SU-DHL-6 (cell line): ENCODE results near the gene C1QB.

Experiments used
- H2AFZ ChIP-seq: fragments of 200-600 bp; sonication (generic); 2 replicates; pipeline ENCODE4 v1.6.1; 2014; ENCODE audit warnings: low read depth, mild to moderate bottlenecking, moderate library complexity, mixed read lengths, antibody characterized with exemption, low read length; ENCODE audit not compliant: severe bottlenecking
- H3F3A ChIP-seq: fragments of 200-600 bp; shearing (Covaris generic); 2 replicates; pipeline ENCODE4 v1.6.0; 2016; ENCODE audit warnings: antibody characterized with exemption, mild to moderate bottlenecking; ENCODE audit not compliant: insufficient read depth
- H3K27ac ChIP-seq: fragments of 200-600 bp; sonication (generic); 2 replicates; pipeline ENCODE4 v1.5.1; 2016; ENCODE audit warnings: low read depth, mild to moderate bottlenecking, low read length, moderate library complexity, mixed read lengths
- H3K27me3 ChIP-seq: fragments of 200-600 bp; sonication (generic), shearing (Covaris generic); 2 replicates; pipeline ENCODE4 v1.6.0; 2014; ENCODE audit warnings: mild to moderate bottlenecking, low read length
- H3K36me3 ChIP-seq: fragments of 200-600 bp; sonication (generic); 2 replicates; pipeline ENCODE4 v1.6.1; 2014; ENCODE audit warnings: mild to moderate bottlenecking, low read length, mixed read lengths
- H3K4me2 ChIP-seq: fragments of 300-600, 200-600 bp; shearing (Covaris generic), sonication (generic); 2 replicates; pipeline ENCODE4 v1.6.0; 2014; ENCODE audit warnings: low read length, low read depth, mild to moderate bottlenecking; ENCODE audit not compliant: poor library complexity, severe bottlenecking
- H3K4me3 ChIP-seq: fragments of 200-600 bp; sonication (generic); 2 replicates; pipeline ENCODE4 v1.5.1; 2014; ENCODE audit warnings: antibody characterized with exemption, low read length, mild to moderate bottlenecking, mixed read lengths; ENCODE audit not compliant: insufficient read depth, poor library complexity, severe bottlenecking
- H3K79me2 ChIP-seq: fragments of 200-600 bp; sonication (generic); 2 replicates; pipeline ENCODE4 v1.6.1; 2014; ENCODE audit warnings: mild to moderate bottlenecking, low read length, moderate library complexity; ENCODE audit not compliant: insufficient read depth
- H3K9ac ChIP-seq: fragments of 200-600 bp; sonication (generic); 2 replicates; pipeline ENCODE4 v1.7.0; 2014; ENCODE audit warnings: mild to moderate bottlenecking, low read length
- H3K9me2 ChIP-seq: fragments of 200-600 bp; sonication (generic); replicated peaks from 2 replicates; pipeline ENCODE4 v1.6.1; 2014; ENCODE audit warnings: low read length; ENCODE audit not compliant: insufficient read depth
- H3K9me3 ChIP-seq: fragments of 200-600 bp; sonication (generic); 2 replicates; pipeline ENCODE4 v1.6.1; 2014; ENCODE audit warnings: low read length, mixed read lengths; ENCODE audit not compliant: insufficient read depth
- H4K20me1 ChIP-seq: fragments of 200-600 bp; sonication (generic); 2 replicates; pipeline ENCODE4 v1.6.1; 2014; ENCODE audit warnings: low read depth, mild to moderate bottlenecking, antibody characterized with exemption, low read length, moderate library complexity, mixed read lengths
- EZH2phosphoT487 ChIP-seq: fragments of 200-600 bp; sonication (generic), shearing (Covaris generic); conservative IDR thresholded peaks from 2 replicates; pipeline ENCODE4 v1.6.1; 2018; ENCODE audit warnings: mild to moderate bottlenecking, antibody characterized with exemption, low read length, moderate library complexity, mixed read lengths
- TF ChIP-seq, protein P1 (sequence below): fragments of 200-600 bp; sonication (generic); IDR thresholded peaks from one replicate; pipeline ENCODE4 v1.5.1; 2017; ENCODE audit warnings: antibody characterized with exemption, mild to moderate bottlenecking, low read length, moderate library complexity; ENCODE audit not compliant: insufficient read depth, poor library complexity, severe bottlenecking

C1QB gene

DNA sequence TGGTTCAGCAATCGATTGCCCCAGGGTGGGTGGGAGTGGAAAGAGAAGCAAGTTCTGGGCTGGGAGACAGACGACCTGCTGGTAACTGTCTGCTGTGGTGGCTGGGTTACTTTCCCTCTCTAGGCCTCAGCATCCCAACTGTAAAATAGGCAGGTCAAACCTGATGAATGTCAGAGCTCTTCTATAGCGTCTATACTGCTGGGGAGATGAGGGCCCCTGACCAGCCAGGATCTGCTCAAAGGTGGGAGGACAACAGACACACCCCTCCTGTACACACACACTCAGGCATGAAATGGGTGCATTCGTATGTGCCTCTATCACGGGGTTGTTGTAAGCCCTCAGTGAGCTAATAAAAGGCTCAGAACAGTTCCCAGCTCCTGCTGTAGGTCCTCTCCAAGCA, 44.9 kb downstream of the C1QB start:
- Histone ChIP-seq H3K4me2 (no peak overlapping the region), H3K9me3 (no peaks in the 10 kb centered on the region)
- TF ChIP-seq EZH2phosphoT487, result no peak

DNA sequence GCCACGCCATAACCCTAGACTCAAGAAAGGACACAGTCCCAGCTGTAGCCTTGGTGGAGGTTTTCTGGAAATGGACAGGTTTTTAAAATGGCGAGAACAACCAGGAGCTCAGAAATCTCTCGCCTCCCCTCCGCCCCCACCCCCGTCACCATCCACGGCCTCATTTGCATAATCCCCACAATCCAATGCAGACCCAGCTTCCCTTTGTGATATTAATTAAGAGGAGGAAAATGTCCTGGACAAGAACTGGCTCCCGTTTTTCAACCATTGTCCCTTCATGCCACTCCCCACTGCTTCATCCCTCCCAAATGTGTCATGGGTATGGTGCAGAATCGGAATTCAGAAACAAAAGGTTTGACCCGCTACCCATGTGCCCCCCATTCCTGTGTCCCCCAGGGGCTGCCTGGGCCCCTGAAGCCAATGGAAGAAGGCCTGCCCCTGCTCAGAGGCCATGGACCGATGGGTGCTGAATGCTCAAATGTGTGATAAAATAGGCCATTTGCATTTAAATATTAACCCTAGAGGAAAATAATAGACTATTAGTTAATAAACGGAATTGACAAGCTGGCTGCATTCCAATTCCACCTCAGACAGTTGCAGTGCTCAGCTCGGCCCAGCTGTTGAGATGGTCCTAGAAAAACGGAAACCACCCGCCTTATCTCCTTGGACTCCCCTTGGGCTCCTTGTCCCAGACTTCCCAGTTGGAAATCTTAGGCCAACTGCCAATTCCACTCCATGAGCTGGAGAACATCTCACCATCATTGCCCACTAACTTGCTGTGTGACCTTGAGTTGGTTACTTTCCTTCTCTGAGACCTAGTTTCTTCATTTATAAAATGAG, 46.9 kb downstream of the C1QB start:
- no peak overlapping the region for H3K9ac ChIP-seq

More for the DNA sequence above, 44.9 kb downstream of the C1QB start:
- no peaks in the 10 kb centered on the region for H3F3A ChIP-seq
- H3K9ac ChIP-seq, result no peak overlapping the region
- no peak overlapping the region for H2AFZ ChIP-seq
- no peak overlapping the region for H3K27ac ChIP-seq
- H3K27me3 ChIP-seq, result no peaks in the 10 kb centered on the region
- no peak overlapping the region for H3K4me3 ChIP-seq
- H4K20me1 ChIP-seq, result no peaks in the 10 kb centered on the region
- H3K36me3 ChIP-seq, result no peaks in the 10 kb centered on the region
- no peaks in the 10 kb centered on the region for H3K79me2 ChIP-seq
- H3K9me2 ChIP-seq, result no peaks in the 10 kb centered on the region

DNA sequence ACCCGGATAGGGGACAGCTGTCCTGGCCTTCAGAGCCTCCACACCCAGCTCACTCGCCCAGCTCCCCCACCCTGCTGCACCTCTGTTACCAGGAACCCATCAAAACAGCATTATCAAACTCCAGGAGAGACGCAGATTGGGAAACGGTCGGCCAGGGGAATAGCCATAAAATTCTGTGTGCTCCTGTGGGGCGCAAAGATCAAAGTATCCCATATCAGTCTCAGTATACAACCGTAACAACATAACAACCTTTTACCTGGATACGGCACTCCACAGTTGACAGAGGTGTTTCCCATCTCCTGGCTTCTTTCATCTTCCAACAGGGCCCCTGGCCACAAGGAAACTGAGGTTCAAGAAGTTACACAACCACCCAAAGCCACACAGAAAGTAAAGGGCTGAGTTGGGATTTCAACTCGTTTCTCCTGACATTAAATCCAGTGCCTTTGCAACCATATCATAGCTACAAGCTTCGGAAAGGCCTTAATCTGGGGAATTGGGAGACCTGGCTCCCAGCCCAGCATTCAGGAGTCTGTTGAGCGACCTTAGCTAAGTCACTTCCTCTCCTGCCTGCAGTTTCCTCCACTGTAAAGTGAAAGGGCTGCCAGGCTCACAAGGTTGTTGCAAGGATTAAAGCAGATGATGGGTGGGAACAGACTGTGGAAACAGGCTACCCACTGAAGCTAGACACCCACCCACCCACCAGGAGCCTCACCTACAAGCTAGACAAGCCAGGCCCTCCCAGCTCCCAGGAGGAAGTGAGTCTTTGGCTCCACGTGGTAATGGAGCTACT, 49.5 kb downstream of the C1QB start:
- TF ChIP-seq EZH2phosphoT487, result no peak
- TF ChIP-seq, protein P1, sequence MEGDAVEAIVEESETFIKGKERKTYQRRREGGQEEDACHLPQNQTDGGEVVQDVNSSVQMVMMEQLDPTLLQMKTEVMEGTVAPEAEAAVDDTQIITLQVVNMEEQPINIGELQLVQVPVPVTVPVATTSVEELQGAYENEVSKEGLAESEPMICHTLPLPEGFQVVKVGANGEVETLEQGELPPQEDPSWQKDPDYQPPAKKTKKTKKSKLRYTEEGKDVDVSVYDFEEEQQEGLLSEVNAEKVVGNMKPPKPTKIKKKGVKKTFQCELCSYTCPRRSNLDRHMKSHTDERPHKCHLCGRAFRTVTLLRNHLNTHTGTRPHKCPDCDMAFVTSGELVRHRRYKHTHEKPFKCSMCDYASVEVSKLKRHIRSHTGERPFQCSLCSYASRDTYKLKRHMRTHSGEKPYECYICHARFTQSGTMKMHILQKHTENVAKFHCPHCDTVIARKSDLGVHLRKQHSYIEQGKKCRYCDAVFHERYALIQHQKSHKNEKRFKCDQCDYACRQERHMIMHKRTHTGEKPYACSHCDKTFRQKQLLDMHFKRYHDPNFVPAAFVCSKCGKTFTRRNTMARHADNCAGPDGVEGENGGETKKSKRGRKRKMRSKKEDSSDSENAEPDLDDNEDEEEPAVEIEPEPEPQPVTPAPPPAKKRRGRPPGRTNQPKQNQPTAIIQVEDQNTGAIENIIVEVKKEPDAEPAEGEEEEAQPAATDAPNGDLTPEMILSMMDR, result no peak
- no peaks in the 10 kb centered on the region for H3K79me2 ChIP-seq
- H3K4me3 ChIP-seq, result no peak overlapping the region
- H3K9me3 ChIP-seq, result no peaks in the 10 kb centered on the region
- no peak overlapping the region for H2AFZ ChIP-seq
- no peaks in the 10 kb centered on the region for H4K20me1 ChIP-seq
- H3K9me2 ChIP-seq, result no peaks in the 10 kb centered on the region
- H3K4me2 ChIP-seq, result no peak overlapping the region
- H3F3A ChIP-seq, result no peaks in the 10 kb centered on the region
- H3K27ac ChIP-seq, result no peak overlapping the region
- H3K9ac ChIP-seq, result no peak overlapping the region
- H3K27me3 ChIP-seq, result no peaks in the 10 kb centered on the region
- no peaks in the 10 kb centered on the region for H3K36me3 ChIP-seq

More for the DNA sequence above, 46.9 kb downstream of the C1QB start:
- no peaks in the 10 kb centered on the region for H3K36me3 ChIP-seq
- no peak overlapping the region for H3K4me2 ChIP-seq
- H3F3A ChIP-seq, result no peaks in the 10 kb centered on the region
- H2AFZ ChIP-seq, result no peak overlapping the region
- H4K20me1 ChIP-seq, result no peaks in the 10 kb centered on the region
- no peak overlapping the region for H3K27ac ChIP-seq
- TF ChIP-seq, protein P1, result no peak
- no peak for TF ChIP-seq EZH2phosphoT487
- no peaks in the 10 kb centered on the region for H3K79me2 ChIP-seq
- no peaks in the 10 kb centered on the region for H3K9me3 ChIP-seq
- H3K4me3 ChIP-seq, result no peak overlapping the region
- H3K9me2 ChIP-seq, result no peaks in the 10 kb centered on the region
- no peaks in the 10 kb centered on the region for H3K27me3 ChIP-seq
